ENCODE data around the gene RENBP. TPM values are rescaled to one million over a fixed set of nuclear protein-coding genes. Genes with fewer than 3 reads are reported as not detected.
A peak's percentile ranks its signal among the peaks of the same experiment; 100 is the strongest.

The RENBP gene
- total and polyA plus RNA-seq, 9 of the 15 experiments (the other 6 are each of a cell fraction or from before 2014, with no cell fraction given), result 0.07 to 14.8 (median 10.6) TPM; not detected in 1

GRCh38 chrX:153927922-153928760 lies 16.3 kb downstream of the RENBP start (continued):
- TF ChIP-seq REST (IDR thresholded peaks at IDR 0.05; ENCODE audit: borderline replicate concordance), result peak; percentile 59; the same call in 1 of the 2 replicates
- TF ChIP-seq REST (CRISPR knock-in tag; IDR thresholded peaks at IDR 0.05; ENCODE audit: low read depth), result no peak
- no peak for TF ChIP-seq RREB1 (CRISPR knock-in tag; IDR thresholded peaks at IDR 0.05)
- no peak for TF ChIP-seq ZKSCAN8 (CRISPR knock-in tag; IDR thresholded peaks at IDR 0.05)
- TF ChIP-seq SNAPC5 (CRISPR knock-in tag; IDR thresholded peaks at IDR 0.05), result no peak
- no peak for TF ChIP-seq OTX1 (CRISPR knock-in tag; IDR thresholded peaks at IDR 0.05)
- peak; percentile 59; the same call in 1 of the 2 replicates for TF ChIP-seq AFF4 (CRISPR knock-in tag; IDR thresholded peaks at IDR 0.05)
- TF ChIP-seq PCBP2 (IDR thresholded peaks at IDR 0.05; ENCODE audit: low read depth, low read length, poor library complexity, severe bottlenecking), result no peak
